SK-N-SH treated with all-trans-retinoic acid at 6 μM for 48 hours (cell line): ENCODE results near the gene IL17RC.

ENCODE experiments used
- ATAC-seq: fragments of 200-7000 bp; cut with Tn5 transposase; 3 replicates; pipeline ENCODE4 v1.9.1; 2020; ENCODE audit warnings: mild to moderate bottlenecking, moderate library complexity
- ARNTL ChIP-seq: fragments of 450-650 bp; formaldehyde crosslinking; IDR thresholded peaks from 2 replicates; pipeline ENCODE4 v1.5.0; 2020; ENCODE audit warnings: low read depth, mild to moderate bottlenecking, moderate library complexity, borderline replicate concordance
- CSDC2 ChIP-seq: fragments of 250-450 bp; sonication (Bioruptor Pico); IDR thresholded peaks from 2 replicates; pipeline ENCODE4 v1.5.0; 2020; ENCODE audit warnings: mild to moderate bottlenecking, moderate library complexity
- ESRRG ChIP-seq: fragments of 250-450 bp; sonication (Bioruptor Pico); IDR thresholded peaks from 2 replicates; pipeline ENCODE4 v1.6.1; 2021; ENCODE audit warnings: mild to moderate bottlenecking
- GLIS3 ChIP-seq: fragments of 250-450 bp; sonication (Bioruptor Pico); IDR thresholded peaks from 2 replicates; pipeline ENCODE4 v1.5.0; 2020; ENCODE audit warnings: mild to moderate bottlenecking, moderate library complexity
- ISL1 ChIP-seq: fragments of 250-450 bp; sonication (Bioruptor Pico); IDR thresholded peaks from 2 replicates; pipeline ENCODE4 v2.1.2; 2022; ENCODE audit warnings: mild to moderate bottlenecking, moderate library complexity
- OSR1 ChIP-seq: fragments of 250-450 bp; sonication (Bioruptor Pico); IDR thresholded peaks from 2 replicates; pipeline ENCODE4 v1.8.0; 2022; ENCODE audit warnings: moderate library complexity, mild to moderate bottlenecking, inconsistent platforms
- PPARA ChIP-seq: fragments of 250-450 bp; sonication (Bioruptor Pico); IDR thresholded peaks from 2 replicates; pipeline ENCODE4 v1.5.0; 2020; ENCODE audit warnings: mild to moderate bottlenecking, borderline replicate concordance
- TCF4 ChIP-seq: fragments of 250-450 bp; sonication (Bioruptor Pico); IDR thresholded peaks from 2 replicates; pipeline ENCODE4 v1.8.0; 2021; ENCODE audit warnings: mild to moderate bottlenecking, moderate library complexity, borderline replicate concordance
- TOX ChIP-seq: fragments of 250-450 bp; sonication (Bioruptor Pico); IDR thresholded peaks from 2 replicates; pipeline ENCODE4 v1.8.0; 2021; ENCODE audit warnings: mild to moderate bottlenecking, moderate library complexity, borderline replicate concordance
- ZC3H10 ChIP-seq: fragments of 250-450 bp; sonication (Bioruptor Pico); IDR thresholded peaks from 2 replicates; pipeline ENCODE4 v1.5.1; 2021; ENCODE audit warnings: mild to moderate bottlenecking, moderate library complexity
- ZFP3 ChIP-seq: fragments of 250-450 bp; sonication (Bioruptor Pico); IDR thresholded peaks from 2 replicates; pipeline ENCODE4 v1.5.0; 2020; ENCODE audit warnings: mild to moderate bottlenecking, moderate library complexity
- ZFP30 ChIP-seq: fragments of 450-650 bp; formaldehyde crosslinking; IDR thresholded peaks from 2 replicates; pipeline ENCODE4 v1.5.0; 2022; ENCODE audit warnings: mild to moderate bottlenecking, moderate library complexity
- ZNF565 ChIP-seq: fragments of 450-650 bp; formaldehyde crosslinking; conservative IDR thresholded peaks from 2 replicates; pipeline ENCODE4 v1.5.0; 2020; ENCODE audit warnings: low read depth, mild to moderate bottlenecking, moderate library complexity
- ZNF70 ChIP-seq: fragments of 450-650 bp; formaldehyde crosslinking; IDR thresholded peaks from 2 replicates; pipeline ENCODE4 v1.5.0; 2020; ENCODE audit warnings: mild to moderate bottlenecking, moderate library complexity
- ZNF8 ChIP-seq: fragments of 450-650 bp; formaldehyde crosslinking; IDR thresholded peaks from 2 replicates; pipeline ENCODE4 v1.5.0; 2020; ENCODE audit warnings: mild to moderate bottlenecking, moderate library complexity
- TF ChIP-seq, protein P1 (sequence below): fragments of 250-450 bp; sonication (Bioruptor Pico); IDR thresholded peaks from 2 replicates; pipeline ENCODE4 v1.5.0; 2020; ENCODE audit warnings: mild to moderate bottlenecking, moderate library complexity
- TF ChIP-seq, protein P2 (sequence below): fragments of 250-450 bp; sonication (Bioruptor Pico); IDR thresholded peaks from 2 replicates; pipeline ENCODE4 v1.5.1; 2020; ENCODE audit warnings: low read depth, mild to moderate bottlenecking, moderate library complexity
- TF ChIP-seq, protein P3 (sequence below): fragments of 250-450 bp; sonication (Bioruptor Pico); IDR thresholded peaks from 2 replicates; pipeline ENCODE4 v1.8.0; 2021; ENCODE audit warnings: low read depth, mild to moderate bottlenecking, moderate library complexity, borderline replicate concordance

IL17RC gene

DNA sequence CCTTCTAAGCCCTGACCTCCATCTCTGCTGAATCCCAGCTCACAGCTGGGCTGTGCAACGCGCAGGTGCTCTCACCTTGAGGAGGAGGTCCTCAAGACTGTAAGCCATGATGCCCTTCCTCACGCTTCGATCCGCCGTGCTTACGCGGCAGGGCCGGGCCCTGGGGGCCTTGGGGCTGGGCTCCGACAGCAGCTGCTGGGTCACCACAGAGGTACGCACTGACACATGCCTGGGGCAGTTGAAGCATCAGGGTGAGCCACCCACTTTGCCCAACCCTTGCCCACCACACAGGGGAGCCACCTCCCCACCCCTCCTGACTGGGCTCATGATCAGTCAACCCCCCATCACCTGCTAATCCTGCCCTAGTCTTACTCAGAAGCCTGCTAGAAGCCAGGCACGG, 39.9 kb upstream of the IL17RC start (continued):
- TF ChIP-seq, protein P1, sequence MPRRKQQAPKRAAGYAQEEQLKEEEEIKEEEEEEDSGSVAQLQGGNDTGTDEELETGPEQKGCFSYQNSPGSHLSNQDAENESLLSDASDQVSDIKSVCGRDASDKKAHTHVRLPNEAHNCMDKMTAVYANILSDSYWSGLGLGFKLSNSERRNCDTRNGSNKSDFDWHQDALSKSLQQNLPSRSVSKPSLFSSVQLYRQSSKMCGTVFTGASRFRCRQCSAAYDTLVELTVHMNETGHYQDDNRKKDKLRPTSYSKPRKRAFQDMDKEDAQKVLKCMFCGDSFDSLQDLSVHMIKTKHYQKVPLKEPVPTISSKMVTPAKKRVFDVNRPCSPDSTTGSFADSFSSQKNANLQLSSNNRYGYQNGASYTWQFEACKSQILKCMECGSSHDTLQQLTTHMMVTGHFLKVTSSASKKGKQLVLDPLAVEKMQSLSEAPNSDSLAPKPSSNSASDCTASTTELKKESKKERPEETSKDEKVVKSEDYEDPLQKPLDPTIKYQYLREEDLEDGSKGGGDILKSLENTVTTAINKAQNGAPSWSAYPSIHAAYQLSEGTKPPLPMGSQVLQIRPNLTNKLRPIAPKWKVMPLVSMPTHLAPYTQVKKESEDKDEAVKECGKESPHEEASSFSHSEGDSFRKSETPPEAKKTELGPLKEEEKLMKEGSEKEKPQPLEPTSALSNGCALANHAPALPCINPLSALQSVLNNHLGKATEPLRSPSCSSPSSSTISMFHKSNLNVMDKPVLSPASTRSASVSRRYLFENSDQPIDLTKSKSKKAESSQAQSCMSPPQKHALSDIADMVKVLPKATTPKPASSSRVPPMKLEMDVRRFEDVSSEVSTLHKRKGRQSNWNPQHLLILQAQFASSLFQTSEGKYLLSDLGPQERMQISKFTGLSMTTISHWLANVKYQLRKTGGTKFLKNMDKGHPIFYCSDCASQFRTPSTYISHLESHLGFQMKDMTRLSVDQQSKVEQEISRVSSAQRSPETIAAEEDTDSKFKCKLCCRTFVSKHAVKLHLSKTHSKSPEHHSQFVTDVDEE (CRISPR knock-in tag) = no peak
- no peak for TF ChIP-seq ISL1
- TF ChIP-seq GLIS3 (CRISPR knock-in tag) = no peak

DNA sequence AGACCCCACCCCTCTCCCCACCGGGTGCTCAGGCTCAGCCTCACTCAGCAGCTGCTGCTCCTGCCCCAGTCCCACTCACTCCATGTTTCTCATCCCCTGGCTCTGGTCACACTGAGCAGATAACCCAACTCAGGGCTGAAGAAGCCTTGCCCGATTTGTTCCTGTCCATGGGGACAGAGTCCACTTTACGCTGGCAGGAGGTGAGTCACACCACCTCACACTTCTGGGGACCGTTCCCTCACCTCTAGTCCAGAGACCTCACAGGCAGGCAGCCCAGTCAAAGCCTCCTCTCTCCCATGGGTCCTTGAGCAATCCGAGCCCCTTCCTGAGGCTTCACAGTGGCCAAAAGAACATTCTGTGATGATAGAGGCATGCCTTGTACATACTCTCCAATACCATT, 38.2 kb upstream of the IL17RC start:
- no peak for TF ChIP-seq TOX (CRISPR knock-in tag)
- no peak for TF ChIP-seq ZFP3 (CRISPR knock-in tag)
- TF ChIP-seq ZNF8 (CRISPR knock-in tag) = no peak
- TF ChIP-seq ZC3H10 (CRISPR knock-in tag) = no peak
- no peak for TF ChIP-seq CSDC2 (CRISPR knock-in tag)
- TF ChIP-seq ISL1 = no peak
- ATAC-seq = no peak

DNA sequence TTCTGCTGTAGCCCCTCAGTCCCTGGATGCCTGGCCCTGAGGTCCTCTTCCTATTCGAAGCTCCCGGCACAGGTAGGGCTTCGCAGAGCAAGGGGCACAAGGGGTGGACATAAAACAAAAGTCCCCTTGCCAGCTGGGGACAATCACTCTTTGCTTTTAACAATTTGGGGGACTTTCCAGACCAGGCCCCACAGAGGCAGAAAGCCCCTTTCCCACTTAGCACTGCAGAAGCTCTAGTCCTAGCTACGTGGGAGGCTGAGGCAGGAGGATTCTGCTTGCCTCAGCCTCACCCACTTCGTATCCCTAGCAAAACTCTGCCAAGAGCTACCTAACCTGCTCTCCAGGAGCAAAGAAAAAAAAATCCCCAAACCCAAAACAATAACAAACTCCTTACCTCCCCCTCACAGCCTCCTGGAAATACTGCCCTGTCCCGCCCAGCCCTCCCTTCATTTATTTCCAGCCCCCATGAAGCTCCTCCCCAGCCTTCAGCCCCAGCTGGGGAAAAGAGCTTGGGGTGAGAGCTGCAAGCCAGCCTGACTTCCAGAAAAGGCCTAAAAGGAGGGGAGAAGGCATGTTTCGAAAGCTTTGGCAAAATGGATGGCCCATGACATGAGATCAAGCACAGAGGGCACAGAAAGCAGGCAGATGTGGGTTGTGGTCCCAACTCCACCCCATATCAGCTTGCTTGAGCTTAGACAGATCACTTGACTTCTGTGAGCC, 36.9 kb upstream of the IL17RC start, which contains the start of gene CIDEC:
TSS of gene CIDEC (minus strand) at position 424 of the 720 bp plus-strand sequence. CDS start 1,767 bp downstream, outside the sequence.
- no peak for ATAC-seq
- TF ChIP-seq, protein P2, sequence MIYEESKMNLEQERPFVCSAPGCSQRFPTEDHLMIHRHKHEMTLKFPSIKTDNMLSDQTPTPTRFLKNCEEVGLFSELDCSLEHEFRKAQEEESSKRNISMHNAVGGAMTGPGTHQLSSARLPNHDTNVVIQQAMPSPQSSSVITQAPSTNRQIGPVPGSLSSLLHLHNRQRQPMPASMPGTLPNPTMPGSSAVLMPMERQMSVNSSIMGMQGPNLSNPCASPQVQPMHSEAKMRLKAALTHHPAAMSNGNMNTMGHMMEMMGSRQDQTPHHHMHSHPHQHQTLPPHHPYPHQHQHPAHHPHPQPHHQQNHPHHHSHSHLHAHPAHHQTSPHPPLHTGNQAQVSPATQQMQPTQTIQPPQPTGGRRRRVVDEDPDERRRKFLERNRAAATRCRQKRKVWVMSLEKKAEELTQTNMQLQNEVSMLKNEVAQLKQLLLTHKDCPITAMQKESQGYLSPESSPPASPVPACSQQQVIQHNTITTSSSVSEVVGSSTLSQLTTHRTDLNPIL (CRISPR knock-in tag) = no peak
- TF ChIP-seq TCF4 (CRISPR knock-in tag) (no peak), ZFP3 (CRISPR knock-in tag) (no peak), ZNF565 (CRISPR knock-in tag) (no peak), ZFP30 (CRISPR knock-in tag) (no peak)

DNA sequence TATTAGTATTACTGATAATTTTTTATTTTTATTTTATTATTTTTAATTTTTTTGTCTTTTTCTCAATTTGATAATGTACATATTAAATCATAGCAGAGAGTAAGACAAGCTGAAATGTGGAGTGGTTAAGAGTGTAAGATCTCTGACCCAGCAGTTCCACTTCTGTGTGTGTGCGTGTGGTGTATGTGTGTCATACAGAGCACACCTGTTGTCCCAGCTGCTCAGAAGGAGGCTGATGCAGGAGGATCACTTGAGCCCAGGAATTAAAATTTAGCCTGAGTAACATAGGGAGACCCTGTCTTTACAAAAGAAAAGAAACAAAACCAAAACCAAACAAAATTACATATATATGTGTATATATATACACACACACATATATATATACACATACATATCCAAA, 35.5 kb upstream of the IL17RC start:
- ATAC-seq = no peak
- TF ChIP-seq ZFP30 (CRISPR knock-in tag) = no peak
- TF ChIP-seq PPARA (CRISPR knock-in tag) = no peak
- TF ChIP-seq, protein P3, sequence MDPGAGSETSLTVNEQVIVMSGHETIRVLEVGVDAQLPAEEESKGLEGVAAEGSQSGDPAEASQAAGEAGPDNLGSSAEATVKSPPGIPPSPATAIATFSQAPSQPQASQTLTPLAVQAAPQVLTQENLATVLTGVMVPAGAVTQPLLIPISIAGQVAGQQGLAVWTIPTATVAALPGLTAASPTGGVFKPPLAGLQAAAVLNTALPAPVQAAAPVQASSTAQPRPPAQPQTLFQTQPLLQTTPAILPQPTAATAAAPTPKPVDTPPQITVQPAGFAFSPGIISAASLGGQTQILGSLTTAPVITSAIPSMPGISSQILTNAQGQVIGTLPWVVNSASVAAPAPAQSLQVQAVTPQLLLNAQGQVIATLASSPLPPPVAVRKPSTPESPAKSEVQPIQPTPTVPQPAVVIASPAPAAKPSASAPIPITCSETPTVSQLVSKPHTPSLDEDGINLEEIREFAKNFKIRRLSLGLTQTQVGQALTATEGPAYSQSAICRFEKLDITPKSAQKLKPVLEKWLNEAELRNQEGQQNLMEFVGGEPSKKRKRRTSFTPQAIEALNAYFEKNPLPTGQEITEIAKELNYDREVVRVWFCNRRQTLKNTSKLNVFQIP = no peak
- no peak for TF ChIP-seq OSR1 (CRISPR knock-in tag)

DNA sequence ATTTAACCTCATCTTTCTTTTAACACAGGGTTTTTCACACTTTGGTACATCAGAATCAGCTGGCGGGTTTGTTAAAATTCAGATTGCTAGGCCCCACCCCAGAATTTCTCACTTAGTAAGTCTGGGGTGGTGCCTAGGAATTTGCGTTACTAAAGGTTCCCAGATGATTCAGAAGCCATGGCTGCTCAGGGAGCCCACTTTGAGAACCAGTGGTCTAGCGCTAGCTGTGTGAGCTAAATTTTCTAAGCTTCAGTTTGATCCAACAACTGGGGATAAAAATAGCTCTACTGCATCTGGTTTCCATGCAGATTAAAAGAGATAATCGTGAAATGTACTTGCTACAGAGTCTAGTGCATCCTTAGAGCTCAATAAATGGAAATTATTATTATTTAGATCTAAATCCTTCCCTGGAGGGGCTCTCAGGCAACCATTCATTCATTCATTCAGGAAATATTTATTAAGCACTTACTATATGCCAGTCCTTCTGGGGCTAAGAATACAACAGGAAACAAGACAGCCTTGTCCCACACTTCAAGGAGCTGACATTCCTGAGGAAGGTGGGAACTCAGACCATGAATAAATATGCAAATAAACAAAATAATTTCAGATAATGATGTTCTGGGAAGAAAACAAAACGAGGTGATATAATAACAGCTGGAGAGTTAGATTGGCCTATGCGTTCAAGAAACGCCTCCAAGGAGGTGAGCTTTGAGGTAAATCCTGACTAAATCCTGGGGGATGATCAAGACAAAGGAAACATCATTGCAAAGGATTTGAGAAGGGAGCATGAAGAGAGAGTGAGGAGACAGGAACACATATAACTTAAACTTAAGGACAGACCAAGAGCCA, 33.0 kb upstream of the IL17RC start:
- TF ChIP-seq ZFP3 (CRISPR knock-in tag) (no peak), ZNF70 (no peak), PPARA (CRISPR knock-in tag) (no peak), ESRRG (no peak), ZC3H10 (CRISPR knock-in tag) (no peak), TCF4 (CRISPR knock-in tag) (no peak), ISL1 (no peak), ARNTL (no peak), ZNF8 (CRISPR knock-in tag) (no peak), ZFP30 (CRISPR knock-in tag) (no peak)
- TF ChIP-seq, protein P2 (CRISPR knock-in tag) = no peak
- peak; percentile 42 for ATAC-seq
